ENCODE measurements around the gene CUL2.
"Not testable (repeated sequence)": the region's sequence is repeated elsewhere in the genome, so short reads cannot be mapped to it uniquely, and the experiment has no call there.

CUL2 gene

DNA sequence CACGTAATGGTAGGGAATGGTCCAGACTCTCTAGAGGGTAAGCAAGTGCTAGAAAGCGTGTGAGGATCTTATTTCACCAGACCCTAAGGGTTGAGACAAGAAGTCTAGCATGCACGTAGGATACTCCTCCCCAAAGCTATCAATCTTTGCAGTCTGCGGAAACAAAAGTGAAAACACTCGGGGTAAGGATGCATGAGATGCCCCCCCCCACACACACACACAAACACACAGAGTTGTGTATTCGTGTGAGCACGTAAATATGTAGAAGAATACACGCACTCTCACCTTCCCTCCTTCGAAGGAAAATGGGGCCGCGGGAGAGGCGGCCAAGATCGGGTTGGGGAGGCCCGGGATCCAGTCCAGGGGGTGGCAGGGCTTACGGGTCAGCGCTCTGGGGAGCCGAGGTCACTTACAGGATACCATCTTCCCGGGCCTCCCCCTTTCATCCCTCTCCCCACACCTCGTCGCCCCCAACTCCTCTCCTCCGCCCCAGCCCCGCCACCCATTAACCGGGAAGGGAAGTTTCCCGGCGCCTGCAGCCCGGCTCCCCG is 455 bp downstream of the CUL2 start:
- peak; percentile 16 for DNase-seq (ENCODE audit: low read depth)
- peak overlapping the region; percentile 86 for H3K4me3 ChIP-seq (ENCODE audit: low read depth, low read length)

DNA sequence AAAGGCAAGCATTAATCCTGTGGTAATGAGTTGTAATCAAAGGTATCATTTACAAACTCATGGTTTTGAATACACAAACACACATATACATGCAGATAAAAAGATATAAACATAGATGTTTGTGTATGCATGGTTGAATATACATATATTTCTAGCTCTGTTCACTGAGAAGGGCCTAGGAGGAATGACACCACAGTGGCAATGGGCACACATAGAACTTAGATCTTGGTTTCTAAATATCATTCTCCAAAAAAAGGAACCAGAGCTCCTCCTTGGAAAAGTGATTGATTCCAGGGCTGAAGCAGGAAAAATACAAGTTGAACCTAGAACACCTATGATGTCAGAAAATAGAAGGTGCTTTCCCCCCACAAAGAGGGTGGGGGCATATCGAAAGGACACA is 6.9 kb downstream of the CUL2 start:
- H3K4me3 ChIP-seq (ENCODE audit: low read depth, low read length), result no peak overlapping the region
- DNase-seq (ENCODE audit: low read depth), result no peak

DNA sequence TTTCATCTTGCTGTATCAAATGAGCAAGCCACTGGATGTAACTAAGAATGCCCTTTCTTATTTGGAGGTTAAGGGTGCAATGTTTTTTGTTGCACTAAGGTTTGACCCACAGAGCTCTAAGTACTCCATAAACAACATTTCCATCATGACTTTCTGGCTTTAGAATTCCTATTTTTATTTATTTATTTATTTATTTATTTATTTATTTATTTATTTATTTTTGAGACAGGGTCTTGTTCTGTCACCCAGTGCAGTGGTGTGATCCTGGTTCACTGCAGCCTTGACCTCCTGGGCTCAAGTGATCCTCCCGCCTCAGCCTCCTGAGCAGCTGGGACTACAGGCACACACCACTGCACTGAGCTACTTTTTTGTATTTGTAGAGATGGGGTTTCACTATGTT is 9.9 kb downstream of the CUL2 start:
- not testable (repeated sequence) for H3K4me3 ChIP-seq (ENCODE audit: low read depth, low read length); DNase-seq (ENCODE audit: low read depth)

DNA sequence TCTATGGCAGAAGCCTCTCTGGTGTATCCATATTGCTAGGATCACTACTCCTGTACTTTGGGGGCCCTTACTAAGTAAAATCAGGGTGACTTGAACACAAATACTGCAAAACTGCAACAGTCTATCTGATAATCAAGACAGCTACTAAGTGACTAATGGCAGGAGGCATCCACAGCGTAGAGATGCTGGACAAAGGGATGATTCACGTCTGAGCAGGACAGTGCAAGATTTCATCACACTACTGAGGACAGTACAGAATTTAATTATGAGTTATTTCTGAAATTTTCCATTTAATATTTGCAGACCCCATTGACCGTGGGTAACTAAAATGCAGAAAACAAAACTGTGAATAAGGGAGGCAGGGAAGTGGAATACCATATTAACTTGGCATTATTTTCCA is 10.4 kb downstream of the CUL2 start:
- H3K4me3 ChIP-seq (ENCODE audit: low read depth, low read length), result no peak overlapping the region
- DNase-seq (ENCODE audit: low read depth), result peak; percentile 60

DNA sequence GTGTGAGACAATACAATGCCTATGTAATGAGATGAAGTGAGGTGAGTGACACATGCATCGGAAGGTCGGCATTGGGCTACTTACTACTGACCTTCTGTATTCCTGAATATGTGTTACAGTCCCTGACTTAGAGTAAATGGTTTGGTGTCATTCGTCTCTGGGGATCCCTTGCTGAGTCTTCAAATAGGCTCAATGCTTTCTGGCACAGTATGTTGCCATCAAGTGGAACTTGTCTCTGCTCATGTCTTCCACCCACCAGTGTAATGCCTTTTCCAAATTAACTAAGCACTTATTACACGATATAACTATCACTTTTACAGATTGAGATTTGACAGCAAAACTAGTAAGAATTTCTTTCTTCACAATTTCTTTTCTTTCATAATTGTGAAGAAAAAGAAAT is 10.9 kb downstream of the CUL2 start:
- no peak for DNase-seq (ENCODE audit: low read depth)
- H3K4me3 ChIP-seq (ENCODE audit: low read depth, low read length), result no peak overlapping the region

DNA sequence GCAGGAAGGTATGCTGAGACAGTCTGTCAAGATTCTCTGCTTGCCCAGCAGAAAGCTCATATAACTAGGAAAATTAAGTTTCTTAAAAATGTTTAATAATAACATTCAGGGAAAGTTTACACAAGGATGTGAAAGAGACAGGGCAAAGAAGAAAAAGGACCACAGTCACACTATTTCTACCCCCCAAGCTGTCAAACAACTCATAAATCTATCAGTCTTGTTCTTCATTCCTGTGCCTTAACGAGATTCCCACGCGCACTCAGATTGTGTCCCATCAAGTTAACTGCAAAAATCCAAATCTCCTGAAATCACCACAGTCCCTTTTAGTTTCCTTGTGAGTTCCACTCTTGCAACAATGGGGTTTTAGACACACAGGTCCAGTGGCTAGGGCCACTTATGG is 14.9 kb downstream of the CUL2 start:
- no peak overlapping the region for H3K4me3 ChIP-seq (ENCODE audit: low read depth, low read length)
- DNase-seq (ENCODE audit: low read depth), result no peak

DNA sequence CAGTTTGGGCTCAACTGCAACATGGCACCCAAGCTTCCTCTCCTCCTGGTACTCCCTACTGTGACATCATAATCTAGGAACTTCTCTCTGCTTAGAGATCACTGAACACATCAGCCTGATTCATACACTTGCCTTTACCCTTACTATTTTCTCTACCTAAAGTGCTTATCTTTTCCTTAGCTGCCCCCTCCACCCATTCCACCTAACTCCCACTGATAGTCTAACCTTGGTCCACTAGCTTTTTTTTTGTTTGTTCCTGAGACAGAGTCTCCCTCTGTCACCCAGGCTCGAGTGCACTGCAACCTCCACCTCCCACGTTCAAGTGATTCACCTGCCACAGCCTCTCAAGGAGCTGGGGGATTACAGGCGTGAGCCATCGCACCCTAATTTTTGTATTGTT is 15.9 kb downstream of the CUL2 start:
- no peak overlapping the region for H3K4me3 ChIP-seq (ENCODE audit: low read depth, low read length)
- DNase-seq (ENCODE audit: low read depth), result no peak

DNA sequence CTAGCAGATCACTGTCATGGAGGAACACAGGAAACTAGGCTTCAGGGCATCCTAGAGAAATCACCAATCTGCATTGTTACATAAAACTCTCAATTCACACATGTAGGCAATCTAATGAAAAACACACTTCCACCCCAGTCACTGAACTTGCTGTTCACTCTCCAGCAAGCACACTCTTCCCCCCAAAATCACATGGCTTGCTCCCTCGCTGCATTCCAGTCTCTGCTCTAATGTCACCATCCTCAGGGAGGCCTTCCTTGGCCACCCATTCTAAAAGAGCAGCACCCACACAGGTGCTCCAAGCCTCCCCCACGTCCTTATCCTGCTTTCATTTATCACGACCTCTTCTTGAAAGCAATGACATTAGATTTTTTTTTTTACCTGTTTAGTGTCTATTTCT is 19.6 kb downstream of the CUL2 start:
- no peak overlapping the region for H3K4me3 ChIP-seq (ENCODE audit: low read depth, low read length)
- no peak for DNase-seq (ENCODE audit: low read depth)

DNA sequence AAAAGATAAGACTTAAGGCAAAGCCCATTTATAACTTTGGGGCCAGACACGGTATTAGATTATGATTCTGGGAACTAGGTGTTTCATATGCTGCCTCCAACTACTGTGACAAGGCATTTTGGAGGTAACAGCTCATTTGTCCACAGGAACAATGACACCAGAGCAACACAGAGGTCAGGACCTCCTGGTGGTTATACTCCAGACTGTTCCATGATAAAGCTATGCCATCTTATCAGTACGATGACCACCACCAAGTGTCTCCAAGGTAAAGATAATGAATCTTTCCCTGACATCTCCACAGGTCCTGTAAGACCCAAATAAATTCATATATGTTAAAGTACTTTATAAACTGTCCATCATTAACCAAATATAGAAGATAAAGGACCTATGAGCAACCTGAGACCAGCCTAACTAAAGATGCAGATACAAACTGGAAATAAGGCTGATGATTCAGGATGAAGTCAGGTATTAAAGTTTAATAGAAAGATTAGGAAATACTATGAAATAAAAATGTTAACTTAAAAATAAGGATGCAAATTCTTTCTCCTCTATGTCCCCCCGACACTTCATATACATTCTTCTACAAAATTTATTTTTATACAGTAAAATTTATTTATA is 26.2 kb downstream of the CUL2 start:
- H3K4me3 ChIP-seq (ENCODE audit: low read depth, low read length), result no peak overlapping the region
- no peak for DNase-seq (ENCODE audit: low read depth)

DNA sequence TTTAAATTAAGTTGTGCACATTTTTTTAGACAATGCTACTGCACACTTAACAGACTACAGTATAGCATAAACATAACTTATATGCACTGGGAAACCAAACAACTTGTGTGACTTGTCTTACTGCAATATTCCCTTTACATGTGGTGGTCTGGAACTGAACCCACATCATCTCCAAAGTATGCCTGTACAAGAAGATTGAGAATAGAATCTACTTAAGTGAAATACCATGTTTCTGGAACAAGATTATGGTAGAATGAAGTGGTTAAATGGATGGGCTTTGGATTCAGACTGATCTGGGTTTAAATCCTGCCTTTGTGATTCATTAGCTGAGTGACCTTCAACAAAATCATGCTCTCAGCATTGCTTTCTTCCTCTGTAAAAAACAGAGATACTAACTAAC is 30.7 kb downstream of the CUL2 start:
- no peak overlapping the region for H3K4me3 ChIP-seq (ENCODE audit: low read depth, low read length)
- no peak for DNase-seq (ENCODE audit: low read depth)

DNA sequence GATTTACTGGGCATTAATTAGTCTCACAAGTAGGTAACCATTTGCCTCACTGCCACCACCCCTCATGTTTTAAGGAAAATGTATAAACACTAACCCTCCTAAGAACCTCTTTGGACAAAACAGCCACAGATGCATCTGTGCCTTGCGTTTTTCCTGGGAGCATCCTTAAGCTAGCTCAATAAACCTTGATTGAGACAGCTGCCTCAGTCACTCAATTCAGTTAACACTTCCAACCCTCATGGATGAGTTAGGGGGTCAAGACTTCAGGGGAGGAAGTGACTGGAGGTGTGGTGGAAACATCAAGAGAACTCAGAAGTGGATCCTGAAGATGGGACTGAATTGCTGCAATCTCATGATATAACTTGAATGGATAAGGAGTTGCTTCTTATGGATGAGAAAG is 31.5 kb downstream of the CUL2 start:
- H3K4me3 ChIP-seq (ENCODE audit: low read depth, low read length), result no peak overlapping the region

DNA sequence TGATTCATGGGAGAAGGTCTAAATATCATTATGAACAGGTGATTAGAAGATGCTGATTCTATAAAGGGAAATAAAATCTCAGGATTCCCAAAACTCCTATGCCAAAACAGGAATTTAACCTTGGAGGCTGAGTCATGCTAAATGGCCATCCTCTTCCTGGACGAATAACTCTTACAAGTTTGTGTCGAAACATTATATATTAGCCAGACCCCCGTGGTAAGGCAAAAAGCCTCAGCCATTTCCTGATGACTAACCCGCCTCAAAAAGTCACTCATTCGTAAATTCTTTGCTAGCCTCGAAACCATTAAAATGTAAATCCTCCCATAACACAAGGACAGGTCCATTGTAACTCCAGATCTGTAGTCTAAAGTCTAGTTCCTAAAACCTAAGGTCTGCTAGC is 32.0 kb downstream of the CUL2 start:
- no peak overlapping the region for H3K4me3 ChIP-seq (ENCODE audit: low read depth, low read length)
- DNase-seq (ENCODE audit: low read depth), result peak; percentile 70

More for the DNA sequence above, 31.5 kb downstream of the CUL2 start:
- no peak for DNase-seq (ENCODE audit: low read depth)

DNA sequence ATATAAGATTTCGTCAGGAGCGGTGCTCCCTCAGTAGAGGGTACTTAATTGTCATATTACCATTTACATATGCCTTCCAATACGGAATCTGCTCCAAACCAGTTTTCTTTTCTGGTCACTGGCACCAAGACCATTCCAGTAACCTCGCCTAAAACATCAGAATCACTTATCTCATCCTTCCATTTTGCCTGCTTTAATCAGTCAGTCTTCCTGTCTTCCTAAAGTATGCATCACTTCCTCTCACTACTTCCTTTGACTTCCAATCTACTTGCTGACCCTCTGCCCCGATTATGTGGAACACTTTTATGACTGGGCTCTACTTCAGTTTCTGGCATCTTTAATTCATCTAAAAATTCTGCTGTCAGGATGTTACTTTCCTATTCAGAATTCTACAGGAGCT is 33.5 kb downstream of the CUL2 start:
- no peak for DNase-seq (ENCODE audit: low read depth)

DNA sequence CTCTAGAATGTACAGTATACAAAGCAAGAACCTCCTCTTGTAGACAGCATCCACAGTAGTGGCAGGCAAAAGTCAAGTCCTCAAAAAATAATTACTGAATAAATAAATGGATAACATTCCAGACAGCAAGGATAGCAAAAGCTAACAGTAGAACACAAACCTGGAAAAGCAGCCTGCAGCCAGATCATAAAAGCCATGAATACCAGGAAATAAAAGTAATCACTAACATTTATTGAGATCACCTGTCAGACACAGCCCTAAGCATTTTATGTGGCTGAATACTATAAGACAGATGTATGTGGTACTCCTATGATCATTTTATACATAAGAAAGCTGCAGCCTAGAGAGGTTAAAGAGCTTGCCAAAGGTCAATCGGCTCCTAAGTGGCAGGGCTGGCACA is 34.0 kb downstream of the CUL2 start:
- no peak overlapping the region for H3K4me3 ChIP-seq (ENCODE audit: low read depth, low read length)
- no peak for DNase-seq (ENCODE audit: low read depth)

More for the DNA sequence above, 33.5 kb downstream of the CUL2 start:
- H3K4me3 ChIP-seq (ENCODE audit: low read depth, low read length), result no peak overlapping the region

DNA sequence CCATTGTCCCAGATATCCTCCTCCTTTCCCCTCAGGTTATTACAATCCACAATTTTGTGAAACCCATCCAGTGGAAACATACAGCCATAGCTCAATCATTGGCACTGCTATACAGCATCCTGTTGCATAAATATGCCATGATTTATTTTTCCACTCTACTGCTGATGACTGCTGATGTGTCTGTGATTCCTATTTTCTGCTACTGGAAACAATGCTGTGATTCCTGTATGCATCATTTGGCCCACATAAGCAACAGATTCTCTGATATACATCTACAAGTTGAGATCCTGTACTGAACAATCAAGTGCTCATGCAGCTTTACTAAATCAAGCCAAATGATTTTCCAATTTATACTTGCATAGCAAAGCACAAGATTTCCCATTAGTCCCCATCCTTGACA is 39.6 kb downstream of the CUL2 start:
- H3K4me3 ChIP-seq (ENCODE audit: low read depth, low read length), result no peak overlapping the region
- DNase-seq (ENCODE audit: low read depth), result no peak

DNA sequence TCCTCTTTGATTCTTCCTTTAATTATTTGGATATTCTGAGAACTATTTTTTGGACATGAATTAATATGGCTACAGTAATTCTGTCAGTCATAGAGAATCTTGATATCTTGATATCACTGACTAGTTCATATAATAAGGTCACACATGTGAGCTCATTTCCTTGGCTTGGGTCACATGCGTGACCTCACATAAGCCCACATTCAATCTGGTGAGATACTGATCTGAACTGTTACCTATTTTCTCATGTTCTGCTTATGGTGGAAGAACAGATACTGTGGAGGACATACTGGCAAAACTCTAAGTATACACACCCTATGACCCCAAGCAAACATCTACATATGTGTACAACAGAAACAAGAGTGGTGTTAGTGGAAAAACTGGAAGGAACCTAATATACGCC is 44.1 kb downstream of the CUL2 start:
- no peak for DNase-seq (ENCODE audit: low read depth)
- H3K4me3 ChIP-seq (ENCODE audit: low read depth, low read length), result no peak overlapping the region

DNA sequence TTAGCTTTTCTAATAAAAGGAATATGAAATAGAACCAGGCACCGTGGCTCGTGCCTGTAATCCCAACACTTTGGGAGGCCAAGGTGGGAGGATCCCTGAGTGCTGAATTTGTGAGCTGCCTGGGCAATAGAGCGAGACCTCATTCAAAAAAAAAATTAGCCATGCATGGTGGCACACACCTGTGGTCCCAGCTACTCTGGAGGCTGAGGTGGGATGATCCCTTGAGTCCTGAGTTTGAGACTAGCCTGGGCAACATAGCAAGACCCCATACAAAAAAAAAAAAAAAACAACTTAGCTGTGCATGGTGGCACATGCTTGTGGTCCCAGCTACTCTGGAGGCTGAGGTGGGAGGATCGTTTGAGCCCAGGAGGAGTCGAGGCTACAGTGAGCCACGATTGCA is 44.9 kb downstream of the CUL2 start:
- DNase-seq (ENCODE audit: low read depth); H3K4me3 ChIP-seq (ENCODE audit: low read depth, low read length): not testable (repeated sequence)

DNA sequence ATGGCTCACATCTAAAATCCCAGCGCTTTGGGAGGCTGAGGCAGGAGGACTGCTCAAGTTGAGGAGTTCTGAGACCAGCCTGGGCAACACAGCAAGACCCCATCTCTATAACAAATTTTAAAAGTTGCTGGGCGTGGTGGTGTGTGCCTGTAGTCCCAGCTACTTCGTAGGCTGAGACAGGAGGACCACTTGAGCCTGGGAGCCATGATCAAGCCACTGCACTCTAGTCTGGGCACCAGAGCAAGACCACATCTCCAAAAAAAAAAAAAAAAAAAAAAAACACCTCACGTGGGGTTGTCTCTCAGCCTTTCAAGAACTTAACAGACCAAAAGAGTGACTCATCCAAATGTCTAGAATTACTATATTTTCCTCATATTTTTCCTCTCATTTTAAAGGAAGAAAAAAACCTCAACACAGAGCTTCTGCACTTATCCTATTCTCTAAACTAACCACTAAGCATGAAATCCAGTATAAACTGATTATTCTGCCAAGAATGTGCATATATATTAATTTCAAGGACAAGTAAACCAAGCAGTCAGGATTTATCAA is 46.3 kb downstream of the CUL2 start:
- H3K4me3 ChIP-seq (ENCODE audit: low read depth, low read length), result no peak overlapping the region
- no peak for DNase-seq (ENCODE audit: low read depth)

DNA sequence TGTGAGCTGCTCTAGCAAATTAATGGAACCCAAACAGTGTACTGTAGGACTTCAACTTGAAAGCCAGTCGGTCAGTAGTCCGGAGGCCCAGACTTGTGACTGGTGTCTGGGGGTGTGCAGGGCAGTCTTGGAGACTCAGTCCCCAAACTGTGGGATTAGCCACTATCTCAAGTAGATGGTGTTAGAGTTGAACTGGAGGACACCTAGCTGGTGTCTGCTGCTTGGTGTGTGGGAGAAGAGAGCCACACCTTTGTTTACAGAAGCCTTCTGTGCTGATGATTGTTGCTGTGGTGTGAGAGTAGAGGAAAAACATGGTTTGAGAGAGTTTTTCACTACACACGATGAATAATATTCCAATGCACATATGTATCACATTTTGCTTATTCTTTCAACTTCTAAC is 47.4 kb downstream of the CUL2 start:
- H3K4me3 ChIP-seq (ENCODE audit: low read depth, low read length), result no peak overlapping the region
- DNase-seq (ENCODE audit: low read depth), result no peak

DNA sequence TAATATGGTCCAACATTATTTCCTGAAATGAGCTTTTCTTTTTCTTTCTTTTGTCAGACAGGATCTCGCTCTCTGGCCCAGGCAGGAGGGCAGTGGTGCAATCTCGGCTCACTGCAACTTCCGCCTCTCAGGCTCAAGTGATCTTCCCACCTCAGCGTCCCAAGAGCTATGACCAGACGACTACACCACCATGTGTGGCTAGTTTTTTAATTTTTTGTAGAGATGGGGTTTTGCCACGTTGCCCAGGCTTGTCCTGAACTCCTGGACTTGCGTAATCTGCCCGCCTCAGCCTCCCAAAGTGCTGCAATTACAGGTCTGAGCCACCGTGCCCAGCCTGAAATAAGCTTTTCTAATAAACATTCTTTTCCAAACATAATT is 48.6 kb downstream of the CUL2 start:
- no peak for DNase-seq (ENCODE audit: low read depth)
- H3K4me3 ChIP-seq (ENCODE audit: low read depth, low read length), result no peak overlapping the region

DNA sequence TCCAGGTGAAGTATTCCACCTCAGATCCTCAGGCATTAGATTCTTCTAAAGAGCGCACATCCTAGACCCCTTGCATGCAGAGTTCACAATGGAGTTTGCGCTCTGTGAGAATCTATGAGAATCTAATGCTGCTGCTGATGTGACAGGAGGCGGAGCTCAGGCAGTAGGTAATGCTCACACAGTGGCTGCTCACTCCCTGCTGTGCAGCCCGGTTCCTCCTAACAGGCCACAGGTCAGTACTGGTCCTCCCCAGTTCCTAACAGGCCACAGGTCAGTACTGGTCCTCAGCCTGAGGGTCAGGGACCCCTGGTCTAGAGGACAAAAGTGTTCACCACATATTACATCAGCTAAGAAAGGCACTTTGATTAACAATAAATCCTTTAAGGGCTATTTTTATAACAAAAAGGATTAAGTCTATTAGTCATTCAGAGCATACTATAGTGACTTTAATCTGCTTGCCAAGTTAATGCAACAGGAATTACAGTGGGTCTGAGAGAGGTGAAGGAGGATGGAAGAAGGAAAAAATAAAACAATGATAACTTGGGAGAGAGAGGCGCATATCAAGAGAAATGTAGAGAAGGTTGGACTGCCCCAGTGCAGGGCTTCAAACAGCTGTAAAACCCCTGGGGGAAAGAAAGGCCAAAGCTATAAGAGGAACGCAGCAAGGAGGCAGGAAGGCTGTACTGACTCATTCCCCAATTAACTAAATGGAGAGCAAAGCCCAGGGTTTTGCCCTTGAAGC is 49.2 kb downstream of the CUL2 start:
- no peak overlapping the region for H3K4me3 ChIP-seq (ENCODE audit: low read depth, low read length)
- DNase-seq (ENCODE audit: low read depth), result peak; percentile 72

Measured in skeletal muscle cell (primary cell).